Fibroblast of pulmonary artery (primary cell): ENCODE measurements around the gene LENG1.

Experiments used
- DNase-seq: peaks from one replicate; pipeline ENCODE4 v3.0.0-alpha.2; 2010; ENCODE audit warnings: low read depth
- H3K4me3 ChIP-seq: replicated peaks from 2 replicates; pipeline ENCODE4 v1.5.1; 2011; ENCODE audit warnings: low read depth, mild to moderate bottlenecking, control low read depth, low read length, moderate library complexity
- CTCF ChIP-seq: IDR thresholded peaks from 2 replicates; pipeline ENCODE4 v1.5.1; 2011; ENCODE audit warnings: mild to moderate bottlenecking, control low read depth, low read length, inconsistent platforms; ENCODE audit errors: missing control alignments

LENG1 gene

GRCh38 chr19:54107876-54108490, 51.5 kb downstream of the LENG1 start:
- no peak for DNase-seq
- no peak for TF ChIP-seq CTCF
- H3K4me3 ChIP-seq, result no peak overlapping the region

GRCh38 chr19:54106716-54107115, 52.8 kb downstream of the LENG1 start:
- TF ChIP-seq CTCF, result no peak
- H3K4me3 ChIP-seq, result no peak overlapping the region
- DNase-seq, result no peak

DNA sequence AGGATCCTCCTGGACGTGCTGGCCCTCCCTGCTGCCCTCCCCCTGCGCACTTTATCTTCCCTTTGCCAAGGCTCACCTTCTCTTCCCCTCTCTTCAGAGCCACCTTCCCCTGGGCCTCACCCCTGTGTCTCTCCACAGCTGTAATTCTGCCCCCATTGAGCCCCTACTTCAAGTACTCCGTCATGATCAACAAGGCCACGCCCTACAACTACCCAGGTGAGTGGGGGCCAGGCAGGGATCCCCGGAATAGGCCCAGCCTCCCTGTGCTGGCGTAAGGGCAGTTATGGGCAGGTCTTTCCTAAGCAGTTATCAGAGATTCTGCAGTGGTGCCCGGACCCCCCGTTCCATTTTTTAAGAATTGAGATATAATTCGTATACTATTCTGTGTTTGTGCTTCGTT, 53.7 kb downstream of the LENG1 start:
- no peak overlapping the region for H3K4me3 ChIP-seq
- DNase-seq, result no peak
- TF ChIP-seq CTCF, result no peak
